GM23338 (cell line): ENCODE measurements around the gene FARSA. TPM values are rescaled to one million over a fixed set of nuclear protein-coding genes. Genes with fewer than 3 reads are reported as not detected.
A peak's percentile ranks its signal among the peaks of the same experiment; 100 is the strongest.

ENCODE experiments used
- ATAC-seq: fragments of 200-7000 bp; cut with Tn5 transposase; 3 replicates; pipeline ENCODE4 v1.9.1; 2020
- DNase-seq: peaks from one replicate; pipeline ENCODE4 v3.0.0-alpha.2; 2015; ENCODE audit warnings: low spot score
- H2AFZ ChIP-seq: fragments of 200-600 bp; sonication (generic); 2 replicates; pipeline ENCODE4 v1.8.0; 2016; ENCODE audit warnings: antibody characterized with exemption, mild to moderate bottlenecking, moderate library complexity
- H3F3A ChIP-seq: fragments of 200-600 bp; sonication (generic); replicated peaks from 2 replicates; pipeline ENCODE4 v1.8.0; 2017; ENCODE audit warnings: antibody characterized with exemption, mixed run types, low read depth
- H3K27ac ChIP-seq: fragments of 200-600 bp; sonication (generic); 2 replicates; pipeline ENCODE4 v1.6.1; 2016; ENCODE audit warnings: low read depth
- H3K27me3 ChIP-seq: fragments of 200-600 bp; sonication (generic); 2 replicates; pipeline ENCODE4 v1.8.0; 2016; ENCODE audit warnings: mild to moderate bottlenecking, mixed run types, moderate library complexity; ENCODE audit not compliant: insufficient read depth
- H3K36me3 ChIP-seq: fragments of 200-600 bp; sonication (generic); 2 replicates; pipeline ENCODE4 v1.8.0; 2016; ENCODE audit warnings: mild to moderate bottlenecking; ENCODE audit not compliant: insufficient read depth
- H3K4me1 ChIP-seq: fragments of 200-600 bp; sonication (generic); 2 replicates; pipeline ENCODE4 v1.8.0; 2016; ENCODE audit warnings: mild to moderate bottlenecking, moderate library complexity; ENCODE audit not compliant: insufficient read depth
- H3K4me2 ChIP-seq: fragments of 200-600 bp; sonication (generic); 2 replicates; pipeline ENCODE4 v1.7.1; 2017; ENCODE audit warnings: mixed run types
- H3K4me3 ChIP-seq: fragments of 200-600 bp; sonication (generic); 2 replicates; pipeline ENCODE4 v1.6.1; 2016; ENCODE audit warnings: mixed run types
- H3K79me2 ChIP-seq: fragments of 200-600 bp; sonication (generic); replicated peaks from 2 replicates; pipeline ENCODE4 v1.8.0; 2017; ENCODE audit warnings: mild to moderate bottlenecking; ENCODE audit not compliant: insufficient read depth
- H3K9me2 ChIP-seq: fragments of 200-600 bp; sonication (generic); 2 replicates; pipeline ENCODE4 v1.8.0; 2017; ENCODE audit not compliant: insufficient read depth
- H4K20me1 ChIP-seq: fragments of 200-600 bp; sonication (generic); replicated peaks from 2 replicates; pipeline ENCODE4 v1.8.0; 2017; ENCODE audit warnings: mild to moderate bottlenecking; ENCODE audit not compliant: insufficient read depth
- H3K27ac Mint-ChIP-seq: 2 replicates; pipeline ENCODE4 v1.8.0; 2020; ENCODE audit warnings: inconsistent platforms, mild to moderate bottlenecking, moderate library complexity, mixed read lengths
- H3K27me3 Mint-ChIP-seq: 3 replicates; pipeline ENCODE4 v1.8.0; 2022; ENCODE audit warnings: low read depth, mild to moderate bottlenecking, moderate library complexity, mixed read lengths, inconsistent platforms; ENCODE audit not compliant: insufficient read depth, poor library complexity
- H3K36me3 Mint-ChIP-seq: 3 replicates; pipeline ENCODE4 v1.8.0; 2021; ENCODE audit warnings: low read depth, mild to moderate bottlenecking, inconsistent platforms, moderate library complexity, mixed read lengths
- H3K4me1 Mint-ChIP-seq: 3 replicates; pipeline ENCODE4 v1.8.0; 2020; ENCODE audit warnings: mild to moderate bottlenecking, inconsistent platforms, mixed read lengths
- H3K4me3 Mint-ChIP-seq: 3 replicates; pipeline ENCODE4 v1.8.0; 2021; ENCODE audit warnings: moderate library complexity, mild to moderate bottlenecking, inconsistent platforms, mixed read lengths
- H3K9me3 Mint-ChIP-seq: 3 replicates; pipeline ENCODE4 v1.8.0; 2020; ENCODE audit warnings: moderate library complexity, mild to moderate bottlenecking, inconsistent platforms, mixed read lengths
- CREB1 ChIP-seq: fragments of 250-450 bp; sonication (Bioruptor Pico); IDR thresholded peaks from 2 replicates; pipeline ENCODE4 v1.5.0; 2020; ENCODE audit warnings: low read depth, mild to moderate bottlenecking, moderate library complexity
- ETS1 ChIP-seq: IDR thresholded peaks from 2 replicates; pipeline ENCODE4 v1.6.1; 2016; ENCODE audit warnings: antibody characterized with exemption
- EZH2 ChIP-seq: fragments of 200-600 bp; sonication (generic); IDR thresholded peaks from one replicate; pipeline ENCODE4 v1.8.0; 2017; ENCODE audit warnings: antibody characterized with exemption, mild to moderate bottlenecking, low read depth; ENCODE audit not compliant: unreplicated experiment
- EZH2phosphoT487 ChIP-seq: fragments of 200-600 bp; sonication (generic); IDR thresholded peaks from one replicate; pipeline ENCODE4 v1.8.1; 2018; ENCODE audit warnings: antibody characterized with exemption; ENCODE audit not compliant: unreplicated experiment
- JUNB ChIP-seq: IDR thresholded peaks from one replicate; pipeline ENCODE4 v1.6.1; 2016; ENCODE audit warnings: antibody characterized with exemption; ENCODE audit not compliant: unreplicated experiment
- POLR2AphosphoS5 ChIP-seq: IDR thresholded peaks from 2 replicates; pipeline ENCODE4 v1.6.1; 2016; ENCODE audit warnings: antibody characterized with exemption, low read depth
- STAT1 ChIP-seq: IDR thresholded peaks from one replicate; pipeline ENCODE4 v1.6.1; 2016; ENCODE audit warnings: antibody characterized with exemption; ENCODE audit not compliant: unreplicated experiment
- ZNF331 ChIP-seq: fragments of 250-450 bp; sonication (Bioruptor Pico); IDR thresholded peaks from 2 replicates; pipeline ENCODE4 v1.5.0; 2020; ENCODE audit warnings: low read depth, mild to moderate bottlenecking, moderate library complexity
- polyA plus RNA-seq: library from polyadenylated mRNA; unstranded; fragments of >200 nt; fragmentation: Nextera tagmentation; extraction: Ambion mirVana; gene quantifications from 2 replicates; pipeline ENCODE4 v1.2.1, GENCODE V29; 2016
- total RNA-seq: library from RNA; depleted of rRNA; stranded (reverse); fragments of >200 nt; shearing (Covaris generic); gene quantifications from 2 replicates; pipeline ENCODE4 v1.2.3, GENCODE V29; 2014

Gene FARSA
- total and polyA plus RNA-seq, 2 experiments from 2014 or later, result 74.7 to 86.4 TPM

GRCh38 chr19:12881172-12881808 is 52.2 kb downstream of the FARSA start, which contains the start of gene DNASE2:
Gene DNASE2, minus strand, starts transcription at chr19:12881449. Its CDS starts 74 bp downstream, at chr19:12881375.
- Mint-ChIP-seq H3K4me3 (peak within 1 kb of the TSS; percentile 90), H3K36me3 (peaks cover 26% of the 10 kb centered on the region), H3K27me3 (peaks cover 20% of the 10 kb centered on the region), H3K27ac (peak within 1 kb of the TSS; percentile 95), H3K4me1 (peaks cover 11% of the 10 kb centered on the region), H3K9me3 (peaks cover 20% of the 10 kb centered on the region)
- H3K9me2 ChIP-seq, result no peaks in the 10 kb centered on the region; the same call in 1 of the 2 replicates
- DNase-seq, result peak; percentile 99
- ATAC-seq, result peak; percentile 60
- peaks cover 26% of the 10 kb centered on the region for H3F3A ChIP-seq
- no peaks in the 10 kb centered on the region for H3K36me3 ChIP-seq
- H3K4me2 ChIP-seq, result peak within 1 kb of the TSS; percentile 94
- no peaks in the 10 kb centered on the region for H3K79me2 ChIP-seq
- H3K4me3 ChIP-seq, result peak within 1 kb of the TSS; percentile 91
- peaks cover 3% of the 10 kb centered on the region; the same call in 1 of the 2 replicates for H3K4me1 ChIP-seq
- H2AFZ ChIP-seq, result peak within 1 kb of the TSS; percentile 99
- peaks cover 11% of the 10 kb centered on the region for H3K27me3 ChIP-seq
- H3K27ac ChIP-seq, result peak within 1 kb of the TSS; percentile 79; the same call in 1 of the 2 replicates
- TF ChIP-seq POLR2AphosphoS5, result peak; percentile 87
- TF ChIP-seq ETS1, result peak; percentile 30; the same call in 1 of the 2 replicates
- TF ChIP-seq EZH2, result no peak
- no peak for TF ChIP-seq CREB1 (CRISPR knock-in tag)
- no peak for TF ChIP-seq EZH2phosphoT487
- H4K20me1 ChIP-seq, result no peaks in the 10 kb centered on the region

- Mint-ChIP-seq H3K9me3 (peaks cover 19% of the 10 kb centered on the region), H3K36me3 (peaks cover 26% of the 10 kb centered on the region), H3K4me1 (peaks cover 9% of the 10 kb centered on the region; the same call in 1 of the 3 replicates), H3K4me3 (peak overlapping the region; percentile 90), H3K27ac (peak overlapping the region; percentile 86), H3K27me3 (peaks cover 19% of the 10 kb centered on the region)
- Histone ChIP-seq H3K4me3 (peak overlapping the region; percentile 91), H3K27ac (peak overlapping the region; percentile 59; the same call in 1 of the 2 replicates), H3K27me3 (peaks cover 10% of the 10 kb centered on the region), H3K9me2 (no peaks in the 10 kb centered on the region; the same call in 1 of the 2 replicates), H3K79me2 (no peaks in the 10 kb centered on the region), H4K20me1 (no peaks in the 10 kb centered on the region), H3K4me1 (peaks cover 3% of the 10 kb centered on the region; the same call in 1 of the 2 replicates), H2AFZ (peak overlapping the region; percentile 99), H3K36me3 (no peaks in the 10 kb centered on the region), H3K4me2 (peak overlapping the region; percentile 94), H3F3A (peaks cover 25% of the 10 kb centered on the region)
- DNase-seq (peak; percentile 57), ATAC-seq (peak; percentile 19)
- no peak for TF ChIP-seq EZH2
- TF ChIP-seq EZH2phosphoT487, result no peak
- no peak for TF ChIP-seq POLR2AphosphoS5
These were observed 52.9 kb downstream of the FARSA start for GRCh38 chr19:12880551-12881171.

DNA sequence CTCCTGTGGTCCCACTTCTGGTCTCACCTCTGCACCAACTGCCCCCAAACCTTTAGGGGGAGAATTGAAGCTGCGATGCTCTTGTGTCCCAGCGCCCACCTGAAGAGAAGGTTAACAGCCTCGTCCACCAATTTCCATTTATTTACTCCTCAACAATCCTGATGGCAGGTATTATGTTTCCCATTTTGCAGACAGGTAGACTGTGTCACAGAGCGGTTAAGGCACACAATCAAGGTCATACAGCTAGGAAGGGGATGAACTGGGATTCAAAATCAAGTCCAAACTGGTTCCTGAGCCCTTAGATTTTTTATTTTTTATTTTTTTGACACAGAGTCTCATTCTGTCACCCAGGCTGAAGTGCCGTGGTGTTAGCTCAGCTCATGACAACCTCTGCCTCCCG is 58.4 kb downstream of the FARSA start:
- Histone ChIP-seq H3K4me2 (no peak overlapping the region), H3K27ac (no peak overlapping the region), H3K27me3 (peaks cover under 1% of the 10 kb centered on the region; the same call in 1 of the 2 replicates), H3K4me3 (no peak overlapping the region), H3K4me1 (no peaks in the 10 kb centered on the region), H4K20me1 (no peaks in the 10 kb centered on the region), H2AFZ (no peak overlapping the region), H3F3A (peaks cover 8% of the 10 kb centered on the region), H3K79me2 (no peaks in the 10 kb centered on the region), H3K9me2 (no peaks in the 10 kb centered on the region), H3K36me3 (no peaks in the 10 kb centered on the region)
- no peak for ATAC-seq
- H3K4me1 Mint-ChIP-seq, result peaks cover 1% of the 10 kb centered on the region; the same call in 1 of the 3 replicates
- H3K4me3 Mint-ChIP-seq, result no peak overlapping the region; the same call in 2 of the 3 replicates
- TF ChIP-seq STAT1, result no peak
- no peak for TF ChIP-seq EZH2phosphoT487
- TF ChIP-seq JUNB, result no peak
- no peak for TF ChIP-seq ZNF331 (CRISPR knock-in tag)
- no peak for TF ChIP-seq POLR2AphosphoS5
- peaks cover 55% of the 10 kb centered on the region for H3K36me3 Mint-ChIP-seq
- H3K27me3 Mint-ChIP-seq, result peaks cover 7% of the 10 kb centered on the region
- peaks cover 13% of the 10 kb centered on the region for H3K9me3 Mint-ChIP-seq
- DNase-seq, result no peak
- no peak overlapping the region for H3K27ac Mint-ChIP-seq
